ENCODE results near the gene OPHN1. TPM values are rescaled to one million over a fixed set of nuclear protein-coding genes. Genes with fewer than 3 reads are reported as not detected.
A peak's percentile ranks its signal among the peaks of the same experiment; 100 is the strongest.

The OPHN1 gene
- total RNA-seq, 1 donor from 2014 or later = 10.7 TPM

GRCh38 chrX:68060506-68061205 lies 372.6 kb downstream of the OPHN1 start:
- Histone ChIP-seq H3K36me3 (no peaks in the 10 kb centered on the region), H3K4me1 (no peaks in the 10 kb centered on the region), H3K27ac (no peak overlapping the region), H3K9me3 (no peaks in the 10 kb centered on the region), H3K27me3 (ENCODE audit: low read depth) (no peaks in the 10 kb centered on the region), H3K4me3 (no peak overlapping the region)
- intact Hi-C loops (cut with DNase I) = no loop called here
- ATAC-seq (peak in 1 of 2 donors; percentile 43), DNase-seq (no peak)
- TF ChIP-seq CTCF (IDR thresholded peaks at IDR 0.05) = no peak

GRCh38 chrX:68059469-68059868 lies 373.8 kb downstream of the OPHN1 start:
- Histone ChIP-seq H3K4me1 (no peaks in the 10 kb centered on the region), H3K4me3 (no peak overlapping the region), H3K27ac (no peak overlapping the region), H3K36me3 (no peaks in the 10 kb centered on the region), H3K9me3 (no peaks in the 10 kb centered on the region), H3K27me3 (ENCODE audit: low read depth) (no peaks in the 10 kb centered on the region)
- no peak for DNase-seq
- intact Hi-C loops (cut with DNase I) = no loop called here
- TF ChIP-seq CTCF (IDR thresholded peaks at IDR 0.05) = no peak
- no peak for ATAC-seq

GRCh38 chrX:68049466-68049865 lies 383.8 kb downstream of the OPHN1 start:
- ATAC-seq = no peak
- H3K27ac ChIP-seq = no peak overlapping the region
- no peaks in the 10 kb centered on the region for H3K27me3 ChIP-seq (ENCODE audit: low read depth)
- no peak for DNase-seq
- H3K36me3 ChIP-seq = peaks cover 8% of the 10 kb centered on the region
- intact Hi-C loops (cut with DNase I) = no loop called here
- H3K9me3 ChIP-seq = no peaks in the 10 kb centered on the region
- no peak for TF ChIP-seq CTCF (IDR thresholded peaks at IDR 0.05)
- no peaks in the 10 kb centered on the region for H3K4me1 ChIP-seq
- no peak overlapping the region for H3K4me3 ChIP-seq

GRCh38 chrX:68048774-68049173 lies 384.5 kb downstream of the OPHN1 start:
- no peak overlapping the region for H3K27ac ChIP-seq
- TF ChIP-seq CTCF (IDR thresholded peaks at IDR 0.05) = no peak
- DNase-seq (no peak), ATAC-seq (no peak)
- no peaks in the 10 kb centered on the region for H3K4me1 ChIP-seq
- no peaks in the 10 kb centered on the region for H3K27me3 ChIP-seq (ENCODE audit: low read depth)
- intact Hi-C loops (cut with DNase I) = no loop called here
- H3K36me3 ChIP-seq = peaks cover 7% of the 10 kb centered on the region
- no peaks in the 10 kb centered on the region for H3K9me3 ChIP-seq
- H3K4me3 ChIP-seq = no peak overlapping the region

GRCh38 chrX:68045008-68045577 lies 388.2 kb downstream of the OPHN1 start:
- intact Hi-C loops (cut with DNase I) = no loop called here
- no peak for ATAC-seq
- no peak for TF ChIP-seq CTCF (IDR thresholded peaks at IDR 0.05)
- H3K27me3 ChIP-seq (ENCODE audit: low read depth) = no peaks in the 10 kb centered on the region
- no peaks in the 10 kb centered on the region for H3K4me1 ChIP-seq
- H3K9me3 ChIP-seq = no peaks in the 10 kb centered on the region
- H3K4me3 ChIP-seq = no peak overlapping the region
- DNase-seq = no peak
- H3K36me3 ChIP-seq = no peaks in the 10 kb centered on the region
- H3K27ac ChIP-seq = no peak overlapping the region

Data from lower lobe of right lung (tissue), 2 donors.